NCI-H345 (cell line): ENCODE measurements around the gene NMB.
"Not testable (repeated sequence)": the region's sequence is repeated elsewhere in the genome, so short reads cannot be mapped to it uniquely, and the experiment has no call there.

ENCODE experiments used
- DNase-seq: peaks from one replicate; lab custom pipeline; 2025; lab: John Stamatoyannopoulos, UW

The NMB gene

GRCh38 chr15:84654689-84655453 lies 3.1 kb downstream of the NMB start:
- DNase-seq = peak; percentile 72

DNA sequence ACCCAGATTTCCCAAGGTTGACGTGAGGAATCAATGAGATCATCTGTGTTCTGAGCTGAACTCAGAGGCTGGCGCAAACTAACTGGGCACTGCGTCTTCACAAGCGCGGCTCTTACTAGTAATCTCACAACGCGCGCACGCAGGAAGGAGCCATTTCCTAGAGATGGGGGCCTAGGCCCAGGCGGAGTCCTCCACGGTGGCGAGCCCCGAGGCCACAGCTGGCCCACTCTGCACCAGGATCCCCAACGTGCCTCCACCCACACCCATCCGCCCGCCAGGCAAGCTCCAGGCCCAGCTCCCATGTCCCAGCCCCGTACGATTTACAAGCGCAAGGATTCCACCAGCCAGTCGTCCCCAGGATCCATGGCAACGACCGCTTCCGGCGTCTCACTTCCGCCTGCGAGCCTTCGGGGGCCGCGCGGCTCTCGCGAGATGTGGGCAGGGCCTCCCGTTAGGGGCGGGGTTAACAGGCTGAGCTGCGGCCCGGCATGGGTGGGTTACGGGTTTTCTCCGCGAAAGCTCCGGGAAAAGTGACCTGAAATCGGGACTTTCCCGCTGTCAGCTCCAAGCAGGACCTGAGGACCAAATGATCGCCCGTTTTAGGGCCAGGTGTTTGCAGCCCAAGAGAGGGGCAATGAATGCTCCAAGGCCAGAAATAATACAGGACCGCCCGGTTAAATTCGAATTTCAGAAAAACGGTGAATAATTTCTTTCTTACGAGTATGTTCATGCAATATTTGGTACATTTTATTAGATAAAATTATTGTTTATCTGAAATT lies 3.9 kb downstream of the NMB start, which contains the start of gene WDR73:
Gene WDR73 (minus strand): TSS at position 374 of the 779 bp plus-strand sequence. CDS start 9 bp downstream, at position 365.
- DNase-seq = peak; percentile 91

GRCh38 chr15:84653584-84653909 lies 4.5 kb downstream of the NMB start:
- DNase-seq = no peak

GRCh38 chr15:84649706-84650105 lies 8.3 kb downstream of the NMB start:
- no peak for DNase-seq

DNA sequence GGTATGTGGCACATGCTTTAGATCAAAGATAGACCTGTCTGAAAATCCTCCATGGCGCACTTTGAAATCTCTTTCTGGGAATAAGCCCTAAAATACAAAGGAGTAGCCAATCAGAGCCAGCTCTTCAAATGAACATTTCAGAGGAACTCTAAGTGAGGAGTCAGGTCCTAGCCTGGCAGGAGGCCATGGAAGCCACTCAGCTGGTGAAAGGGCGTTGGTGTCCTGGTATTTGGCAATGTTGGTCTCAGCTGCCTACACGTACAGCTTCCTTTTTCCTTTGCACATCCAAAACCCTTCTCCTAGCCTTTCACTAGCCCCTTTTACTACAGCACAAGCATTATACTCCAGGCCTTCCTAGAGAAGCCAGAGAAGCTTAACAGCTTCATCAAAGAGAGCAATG lies 9.5 kb downstream of the NMB start:
- no peak for DNase-seq

DNA sequence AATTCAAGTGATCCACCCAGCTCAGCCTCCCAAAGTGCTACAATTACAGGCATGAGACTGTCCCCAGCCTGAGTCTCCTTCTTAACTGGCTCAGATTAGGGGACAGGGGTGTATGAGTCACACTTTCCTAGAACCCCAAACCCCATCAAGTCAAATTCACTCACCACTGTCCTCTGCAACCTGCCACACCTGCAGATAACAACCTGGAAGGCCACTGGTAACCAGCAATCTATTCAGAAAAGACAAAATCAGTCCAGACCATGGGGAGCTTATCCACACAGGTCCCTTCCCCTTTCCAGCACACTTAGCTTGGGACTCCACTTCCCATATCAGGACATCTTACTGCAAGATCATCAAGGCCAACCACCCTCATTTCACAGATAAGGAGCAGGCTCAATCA lies 10.3 kb downstream of the NMB start:
- DNase-seq = no peak

GRCh38 chr15:84645997-84646396 lies 12.0 kb downstream of the NMB start:
- DNase-seq = no peak

GRCh38 chr15:84645496-84645895 lies 12.5 kb downstream of the NMB start:
- no peak for DNase-seq

DNA sequence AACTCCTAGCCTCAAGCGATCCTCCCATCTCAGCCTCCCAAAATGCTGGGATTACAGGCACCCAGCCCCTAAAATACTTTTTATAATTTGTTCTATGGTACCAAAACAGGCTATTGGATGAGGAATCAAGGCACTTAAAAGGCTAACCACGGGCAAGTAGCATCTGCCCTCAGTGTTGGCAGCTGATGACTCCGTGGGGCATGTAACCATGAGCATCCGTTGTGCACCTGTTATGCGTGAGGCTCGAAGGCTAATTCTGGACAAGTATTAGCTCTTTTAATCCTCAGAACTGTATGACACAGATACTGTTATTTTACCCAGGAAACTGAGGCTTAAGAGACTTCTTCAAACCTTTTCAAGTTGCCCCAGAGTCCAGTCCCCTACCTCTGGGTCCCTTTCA lies 14.2 kb downstream of the NMB start:
- DNase-seq = no peak

DNA sequence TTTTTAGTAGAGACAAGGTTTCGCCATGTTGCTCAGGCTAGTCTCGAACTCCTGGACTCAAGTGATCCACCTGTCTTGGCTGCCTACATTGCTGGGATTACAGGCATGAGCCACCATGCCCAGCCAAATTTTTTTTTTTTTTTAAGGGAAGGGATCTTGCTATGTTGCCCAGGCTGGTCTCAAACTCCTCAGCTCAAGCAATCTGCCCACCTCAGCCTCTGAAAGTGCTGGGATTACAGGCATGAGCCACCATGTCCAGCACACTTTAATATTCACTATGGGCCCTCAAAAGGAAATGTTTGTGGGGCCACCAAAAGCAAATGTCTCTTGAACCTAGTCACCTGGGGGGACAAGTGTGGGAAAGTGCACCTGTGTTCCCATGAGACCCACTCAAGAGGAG lies 15.4 kb downstream of the NMB start:
- not testable (repeated sequence) for DNase-seq

- DNase-seq = not testable (repeated sequence)
Measured at GRCh38 chr15:84641871-84642270, 16.1 kb downstream of the NMB start.

- no peak for DNase-seq
Measured at GRCh38 chr15:84638103-84638502, 19.9 kb downstream of the NMB start.

DNA sequence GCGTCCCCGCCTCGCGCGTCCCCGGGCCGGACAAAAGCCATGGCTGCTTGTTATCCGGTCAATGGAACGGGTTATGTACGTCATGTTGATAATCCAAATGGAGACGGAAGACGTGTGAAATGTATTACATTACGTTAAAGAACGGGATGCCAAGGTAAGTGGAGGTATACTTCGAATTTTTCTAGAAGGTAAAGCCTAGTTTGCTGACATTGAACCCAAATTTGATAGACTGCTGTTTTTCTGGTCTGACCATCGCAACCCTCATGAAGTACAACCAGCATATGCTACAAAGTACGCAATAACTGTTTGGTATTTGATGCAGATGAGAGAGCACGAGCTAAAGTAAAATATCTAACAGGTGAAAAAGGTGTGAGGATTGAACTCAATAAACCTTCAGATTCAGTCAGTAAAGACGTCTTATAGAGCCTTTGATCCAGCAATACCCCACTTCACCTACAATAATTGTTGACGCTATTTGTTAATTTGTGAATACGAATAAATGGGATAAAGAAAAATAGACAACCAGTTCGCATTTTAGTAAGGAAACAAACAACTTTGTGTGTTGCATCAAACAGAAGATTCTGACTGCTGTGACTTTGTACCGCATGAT lies 23.7 kb downstream of the NMB start:
- no peak for DNase-seq

DNA sequence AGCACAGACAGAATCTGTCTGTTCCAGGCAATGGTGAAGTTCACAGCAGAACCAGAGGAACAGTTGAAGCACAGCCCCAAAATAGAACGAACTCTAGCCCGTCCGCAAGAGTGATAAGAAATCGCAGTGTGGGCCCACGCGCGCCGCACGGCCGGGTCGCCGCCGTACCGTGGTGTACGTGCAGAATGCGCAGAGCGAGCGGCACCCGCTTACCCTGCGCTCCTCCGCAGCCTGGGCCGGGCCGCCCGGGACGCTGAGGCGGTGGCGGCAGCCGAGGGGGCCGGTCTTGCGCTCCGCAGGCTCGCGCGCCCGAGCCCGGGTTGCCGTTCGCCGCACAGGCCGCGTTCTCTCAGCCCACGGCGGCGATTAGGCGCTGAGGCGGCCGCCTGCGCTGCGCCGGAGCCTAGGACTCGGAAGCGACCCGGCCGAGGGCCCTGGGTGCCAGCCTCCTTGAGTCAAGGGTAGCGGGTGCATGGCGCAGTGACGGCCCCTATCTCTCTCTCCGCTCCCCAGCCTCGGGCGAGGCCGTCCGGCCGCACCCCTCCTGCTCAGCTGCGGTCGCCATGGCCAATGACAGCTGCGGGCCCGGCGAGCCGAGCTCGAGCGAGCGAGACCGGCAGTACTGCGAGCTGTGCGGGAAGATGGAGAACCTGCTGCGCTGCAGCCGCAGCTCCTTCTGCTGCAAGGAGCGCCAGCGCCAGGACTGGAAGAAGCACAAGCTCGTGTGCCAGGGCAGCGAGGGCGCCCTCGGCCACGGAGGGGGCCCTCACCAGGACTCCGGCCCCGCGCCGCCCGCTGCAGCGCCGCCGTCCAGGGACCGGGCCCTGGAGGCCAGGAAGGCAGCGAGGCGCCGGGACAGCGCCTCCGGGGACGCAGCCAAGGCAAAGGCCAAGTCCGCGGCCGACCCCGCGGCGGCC lies 24.4 kb downstream of the NMB start:
- DNase-seq = no peak

DNA sequence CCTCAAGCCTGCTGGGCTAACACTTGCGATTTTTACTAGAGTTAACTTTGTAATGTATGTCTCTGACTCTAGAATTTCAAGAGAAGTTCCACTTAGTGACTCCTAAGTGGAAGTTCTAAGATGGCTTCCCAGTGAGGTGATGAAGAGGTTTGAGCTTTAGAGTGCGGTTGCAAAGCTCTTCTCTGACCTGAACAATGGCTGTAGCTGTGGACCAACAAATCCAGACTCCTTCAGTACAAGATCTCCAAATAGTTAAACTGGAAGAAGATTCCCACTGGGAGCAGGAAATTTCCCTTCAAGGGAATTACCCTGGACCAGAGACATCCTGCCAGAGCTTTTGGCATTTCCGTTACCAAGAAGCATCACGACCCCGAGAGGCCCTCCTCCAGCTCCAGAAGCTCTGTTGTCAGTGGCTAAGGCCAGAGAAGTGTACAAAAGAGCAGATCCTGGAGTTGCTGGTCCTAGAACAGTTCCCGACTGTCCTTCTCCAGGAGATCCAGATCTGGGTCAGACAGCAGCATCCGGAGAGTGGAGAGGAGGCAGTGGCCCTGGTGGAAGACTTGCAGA lies 26.2 kb downstream of the NMB start:
- no peak for DNase-seq

GRCh38 chr15:84629033-84629432 lies 29.0 kb downstream of the NMB start:
- no peak for DNase-seq

DNA sequence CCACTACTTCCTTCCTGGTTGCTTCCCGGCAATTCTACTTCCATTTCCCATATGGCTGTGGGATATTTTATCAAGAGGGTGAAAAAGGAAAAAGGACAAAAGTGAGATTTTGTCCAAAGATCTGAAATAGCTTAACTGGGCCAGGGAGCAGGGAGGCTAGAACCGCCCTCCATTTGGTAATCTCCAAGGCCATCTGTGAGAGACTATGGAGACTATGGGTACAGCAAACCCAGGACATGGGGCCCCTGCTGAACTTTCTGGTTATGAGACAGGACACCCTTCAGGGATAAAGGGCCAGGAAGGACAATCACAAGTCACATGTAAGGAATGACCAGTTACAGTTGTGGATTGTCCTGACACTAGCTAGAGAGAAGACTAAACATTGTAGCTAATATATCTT lies 32.9 kb downstream of the NMB start:
- DNase-seq = no peak

DNA sequence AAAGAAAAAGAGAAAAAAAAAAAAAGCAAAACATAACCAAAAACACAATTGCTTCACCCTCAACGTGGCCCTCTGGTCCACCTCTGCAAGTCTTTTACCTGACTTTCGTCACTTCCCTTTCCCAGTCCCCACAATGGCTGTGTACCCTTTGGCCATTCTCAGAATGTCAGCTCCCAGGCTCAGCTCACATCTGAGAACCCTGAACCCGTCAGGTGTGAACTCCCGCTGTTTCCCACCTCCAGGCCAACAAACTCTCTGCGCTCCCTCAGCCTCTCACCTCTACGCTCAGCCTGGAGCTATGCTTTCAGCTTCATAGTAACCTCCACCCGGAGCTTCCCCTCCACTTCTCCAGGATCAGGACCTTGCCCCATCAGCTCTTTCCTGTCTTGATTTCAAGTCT lies 33.6 kb downstream of the NMB start:
- DNase-seq = no peak

GRCh38 chr15:84621358-84621979 lies 36.5 kb downstream of the NMB start:
- no peak for DNase-seq

- DNase-seq = no peak
Measured at GRCh38 chr15:84620626-84621025, 37.4 kb downstream of the NMB start.

DNA sequence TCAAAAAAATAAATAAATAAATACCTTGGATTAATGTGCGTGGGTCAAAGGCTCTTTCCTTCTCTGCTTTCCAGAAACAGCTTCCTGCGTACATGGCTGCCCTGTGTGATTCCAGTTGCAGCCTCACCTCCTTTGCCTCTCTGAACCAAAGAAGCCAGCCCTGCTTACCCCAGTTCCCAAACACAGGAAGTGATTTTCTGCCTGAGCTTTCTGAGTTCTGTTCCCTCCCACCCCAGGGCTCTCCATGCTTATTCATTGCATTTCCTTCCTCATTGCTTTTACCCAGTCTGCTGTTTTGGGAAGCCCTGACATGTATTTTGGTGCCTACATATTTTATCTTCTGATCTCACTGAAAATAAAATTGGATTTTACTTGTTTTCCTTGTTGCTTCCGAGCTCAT lies 41.8 kb downstream of the NMB start:
- no peak for DNase-seq
